DOHH2 (cell line): Measurements from ENCODE around the gene UTS2R.

Experiments used
- EZH2phosphoT487 ChIP-seq: fragments of 200-600 bp; sonication (generic); IDR thresholded peaks from 2 replicates; pipeline ENCODE4 v1.6.1; 2017; ENCODE audit warnings: borderline replicate concordance, mild to moderate bottlenecking, antibody characterized with exemption, low read length, moderate library complexity, mixed read lengths
- TF ChIP-seq, protein P1 (sequence below): fragments of 200-600 bp; sonication (generic); IDR thresholded peaks from one replicate; pipeline ENCODE4 v1.5.1; 2014; ENCODE audit warnings: antibody characterized with exemption, mild to moderate bottlenecking, low read depth, low read length; ENCODE audit not compliant: poor library complexity, severe bottlenecking

- TF ChIP-seq, protein P1, sequence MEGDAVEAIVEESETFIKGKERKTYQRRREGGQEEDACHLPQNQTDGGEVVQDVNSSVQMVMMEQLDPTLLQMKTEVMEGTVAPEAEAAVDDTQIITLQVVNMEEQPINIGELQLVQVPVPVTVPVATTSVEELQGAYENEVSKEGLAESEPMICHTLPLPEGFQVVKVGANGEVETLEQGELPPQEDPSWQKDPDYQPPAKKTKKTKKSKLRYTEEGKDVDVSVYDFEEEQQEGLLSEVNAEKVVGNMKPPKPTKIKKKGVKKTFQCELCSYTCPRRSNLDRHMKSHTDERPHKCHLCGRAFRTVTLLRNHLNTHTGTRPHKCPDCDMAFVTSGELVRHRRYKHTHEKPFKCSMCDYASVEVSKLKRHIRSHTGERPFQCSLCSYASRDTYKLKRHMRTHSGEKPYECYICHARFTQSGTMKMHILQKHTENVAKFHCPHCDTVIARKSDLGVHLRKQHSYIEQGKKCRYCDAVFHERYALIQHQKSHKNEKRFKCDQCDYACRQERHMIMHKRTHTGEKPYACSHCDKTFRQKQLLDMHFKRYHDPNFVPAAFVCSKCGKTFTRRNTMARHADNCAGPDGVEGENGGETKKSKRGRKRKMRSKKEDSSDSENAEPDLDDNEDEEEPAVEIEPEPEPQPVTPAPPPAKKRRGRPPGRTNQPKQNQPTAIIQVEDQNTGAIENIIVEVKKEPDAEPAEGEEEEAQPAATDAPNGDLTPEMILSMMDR: no peak
- TF ChIP-seq EZH2phosphoT487: no peak
These were observed 32.5 kb upstream of the UTS2R start for GRCh38 chr17:82338858-82339633.
